GM18909 (cell line): Measurements from ENCODE around the gene CACNA1A.
"Not testable (repeated sequence)": the region's sequence is repeated elsewhere in the genome, so short reads cannot be mapped to it uniquely, and the experiment has no call there.

Experiments
- ATAC-seq: cut with Tn5 transposase; IDR thresholded peaks from one replicate; pipeline ENCODE4 v1.9.1; 2021; ENCODE audit warnings: mild to moderate bottlenecking; ENCODE audit not compliant: unreplicated experiment, poor library complexity

CACNA1A gene

GRCh38 chr19:13376537-13376936 is 129.7 kb downstream of the CACNA1A start:
- no peak for ATAC-seq

- no peak for ATAC-seq
These were observed 132.7 kb downstream of the CACNA1A start for GRCh38 chr19:13373599-13373998.

GRCh38 chr19:13370948-13371347 is 135.3 kb downstream of the CACNA1A start:
- ATAC-seq, result no peak

- ATAC-seq, result no peak
These were observed 139.6 kb downstream of the CACNA1A start for GRCh38 chr19:13366529-13367143.

- no peak for ATAC-seq
These were observed 142.3 kb downstream of the CACNA1A start for GRCh38 chr19:13363954-13364353.

- ATAC-seq, result no peak
These were observed 143.0 kb downstream of the CACNA1A start for GRCh38 chr19:13363245-13363644.

- no peak for ATAC-seq
These were observed 143.6 kb downstream of the CACNA1A start for GRCh38 chr19:13362668-13363067.

- not testable (repeated sequence) for ATAC-seq
These were observed 144.6 kb downstream of the CACNA1A start for GRCh38 chr19:13361726-13362125.

GRCh38 chr19:13356686-13357280 is 149.5 kb downstream of the CACNA1A start:
- no peak for ATAC-seq

- ATAC-seq, result no peak
These were observed 150.1 kb downstream of the CACNA1A start for GRCh38 chr19:13356185-13356584.

GRCh38 chr19:13355356-13355755 is 150.9 kb downstream of the CACNA1A start:
- no peak for ATAC-seq

- ATAC-seq, result no peak
These were observed 152.7 kb downstream of the CACNA1A start for GRCh38 chr19:13353625-13354024.

GRCh38 chr19:13350759-13351158 is 155.5 kb downstream of the CACNA1A start:
- ATAC-seq, result no peak

- no peak for ATAC-seq
These were observed 156.2 kb downstream of the CACNA1A start for GRCh38 chr19:13350072-13350471.

- no peak for ATAC-seq
These were observed 158.9 kb downstream of the CACNA1A start for GRCh38 chr19:13347367-13347766.

GRCh38 chr19:13343514-13343913 is 162.8 kb downstream of the CACNA1A start:
- ATAC-seq, result no peak

GRCh38 chr19:13342672-13343071 is 163.6 kb downstream of the CACNA1A start:
- no peak for ATAC-seq

GRCh38 chr19:13339869-13340268 is 166.4 kb downstream of the CACNA1A start:
- no peak for ATAC-seq

- no peak for ATAC-seq
These were observed 169.1 kb downstream of the CACNA1A start for GRCh38 chr19:13337181-13337580.

GRCh38 chr19:13334801-13335481 is 171.3 kb downstream of the CACNA1A start:
- ATAC-seq, result no peak

- no peak for ATAC-seq
These were observed 176.0 kb downstream of the CACNA1A start for GRCh38 chr19:13330285-13330684.

GRCh38 chr19:13329766-13330165 is 176.5 kb downstream of the CACNA1A start:
- ATAC-seq, result no peak
